ENCODE data around the gene MAN1C1.

DNA sequence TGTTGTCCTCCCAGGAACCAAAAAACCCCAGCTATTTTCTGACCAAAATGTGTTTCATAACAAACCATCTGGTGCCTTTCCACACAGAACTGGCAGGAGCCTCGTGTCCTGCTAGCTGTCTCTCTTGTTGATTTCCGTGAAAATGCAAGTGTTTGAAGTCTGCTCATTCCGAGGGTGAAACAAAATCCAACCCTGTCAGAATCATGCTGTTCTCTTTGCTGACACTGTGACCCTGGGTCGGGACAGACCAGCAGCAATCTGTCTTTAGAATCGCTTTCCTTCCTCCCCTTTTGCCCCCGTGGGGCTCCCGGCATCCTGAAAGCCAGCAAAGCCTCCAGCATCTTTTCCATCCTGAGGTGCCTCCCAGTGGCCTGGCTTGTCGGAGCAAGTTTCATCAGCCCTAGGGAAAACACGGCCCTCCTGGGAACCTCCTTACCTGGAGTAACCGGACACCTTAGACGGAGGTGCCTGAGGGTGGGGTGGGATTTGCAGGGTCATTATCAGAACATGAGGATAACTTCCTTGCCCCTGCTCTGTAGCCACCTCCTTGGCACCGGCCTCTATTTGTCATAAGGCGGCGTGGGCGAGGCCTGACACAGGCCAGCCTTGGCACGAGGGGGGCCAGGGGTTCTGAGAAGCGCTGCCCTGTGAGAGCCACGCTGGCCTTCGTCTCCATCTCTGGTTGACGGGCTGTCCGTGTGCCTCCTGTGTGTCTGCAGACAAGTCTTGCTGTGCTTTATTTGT lies 48.3 kb upstream of the MAN1C1 start:
- no peak for TF ChIP-seq POLR2AphosphoS5 (IDR thresholded peaks at IDR 0.05; ENCODE audit: low read depth, low read length)
- TF ChIP-seq POLR2A (IDR thresholded peaks at IDR 0.05; ENCODE audit: low read depth, low read length) = no peak
- TF ChIP-seq SPI1 (IDR thresholded peaks at IDR 0.05; ENCODE audit: low read depth, low read length) = no peak
- TF ChIP-seq TAF1 (IDR thresholded peaks at IDR 0.05; ENCODE audit: low read depth, low read length) = no peak
- no peak for TF ChIP-seq POU2F2 (IDR thresholded peaks at IDR 0.05; ENCODE audit: low read depth, low read length)
- TF ChIP-seq PAX5 (IDR thresholded peaks at IDR 0.05; ENCODE audit: insufficient read depth, low read length, severe bottlenecking) = no peak

Data from GM12891 (cell line).